ENCODE measurements around the gene AMACR.

AMACR gene

GRCh38 chr5:34021334-34021733 lies 13.5 kb upstream of the AMACR start:
- no peak for TF ChIP-seq CTCF (IDR thresholded peaks at IDR 0.05)

GRCh38 chr5:34020726-34021125 lies 12.9 kb upstream of the AMACR start:
- no peak for TF ChIP-seq CTCF (IDR thresholded peaks at IDR 0.05)

GRCh38 chr5:34017254-34017653 lies 9.4 kb upstream of the AMACR start:
- no peak for TF ChIP-seq CTCF (IDR thresholded peaks at IDR 0.05)

GRCh38 chr5:34016750-34017149 lies 8.9 kb upstream of the AMACR start:
- TF ChIP-seq CTCF (IDR thresholded peaks at IDR 0.05), result no peak

- TF ChIP-seq CTCF (IDR thresholded peaks at IDR 0.05), result no peak
Measured at GRCh38 chr5:34016222-34016621, 8.4 kb upstream of the AMACR start.

GRCh38 chr5:34015120-34015822 lies 7.4 kb upstream of the AMACR start:
- no peak for TF ChIP-seq CTCF (IDR thresholded peaks at IDR 0.05)

GRCh38 chr5:34014626-34015025 lies 6.8 kb upstream of the AMACR start:
- no peak for TF ChIP-seq CTCF (IDR thresholded peaks at IDR 0.05)

GRCh38 chr5:34013547-34013946 lies 5.7 kb upstream of the AMACR start:
- TF ChIP-seq CTCF (IDR thresholded peaks at IDR 0.05), result no peak

Measured in LNCAP (cell line).